Measurements from ENCODE around the gene ANKRD29.

ANKRD29 gene

DNA sequence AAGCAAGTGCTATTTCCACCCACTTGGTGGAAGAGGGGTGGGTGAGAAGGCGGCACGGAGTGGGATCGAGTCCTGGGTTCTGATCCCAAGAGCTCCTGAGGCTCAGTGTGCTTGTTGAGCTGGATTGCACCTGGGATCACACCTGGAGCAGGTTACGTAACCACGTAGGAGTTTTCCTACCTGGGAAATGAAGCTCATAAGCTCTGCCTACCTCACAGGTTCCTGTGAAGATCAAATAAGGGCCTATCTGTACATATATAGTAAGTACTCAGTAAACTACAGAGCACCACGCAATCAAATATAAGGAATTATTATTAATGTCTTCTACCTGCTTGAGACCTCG lies 87.4 kb downstream of the ANKRD29 start:
- no peak overlapping the region for H3K4me3 ChIP-seq (ENCODE audit: low read depth, low read length)
- TF ChIP-seq, protein P1, sequence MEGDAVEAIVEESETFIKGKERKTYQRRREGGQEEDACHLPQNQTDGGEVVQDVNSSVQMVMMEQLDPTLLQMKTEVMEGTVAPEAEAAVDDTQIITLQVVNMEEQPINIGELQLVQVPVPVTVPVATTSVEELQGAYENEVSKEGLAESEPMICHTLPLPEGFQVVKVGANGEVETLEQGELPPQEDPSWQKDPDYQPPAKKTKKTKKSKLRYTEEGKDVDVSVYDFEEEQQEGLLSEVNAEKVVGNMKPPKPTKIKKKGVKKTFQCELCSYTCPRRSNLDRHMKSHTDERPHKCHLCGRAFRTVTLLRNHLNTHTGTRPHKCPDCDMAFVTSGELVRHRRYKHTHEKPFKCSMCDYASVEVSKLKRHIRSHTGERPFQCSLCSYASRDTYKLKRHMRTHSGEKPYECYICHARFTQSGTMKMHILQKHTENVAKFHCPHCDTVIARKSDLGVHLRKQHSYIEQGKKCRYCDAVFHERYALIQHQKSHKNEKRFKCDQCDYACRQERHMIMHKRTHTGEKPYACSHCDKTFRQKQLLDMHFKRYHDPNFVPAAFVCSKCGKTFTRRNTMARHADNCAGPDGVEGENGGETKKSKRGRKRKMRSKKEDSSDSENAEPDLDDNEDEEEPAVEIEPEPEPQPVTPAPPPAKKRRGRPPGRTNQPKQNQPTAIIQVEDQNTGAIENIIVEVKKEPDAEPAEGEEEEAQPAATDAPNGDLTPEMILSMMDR (IDR thresholded peaks at IDR 0.05; ENCODE audit: control insufficient read depth, extremely low read depth, insufficient read depth) = no peak
- no peak for DNase-seq (ENCODE audit: low read depth)

DNA sequence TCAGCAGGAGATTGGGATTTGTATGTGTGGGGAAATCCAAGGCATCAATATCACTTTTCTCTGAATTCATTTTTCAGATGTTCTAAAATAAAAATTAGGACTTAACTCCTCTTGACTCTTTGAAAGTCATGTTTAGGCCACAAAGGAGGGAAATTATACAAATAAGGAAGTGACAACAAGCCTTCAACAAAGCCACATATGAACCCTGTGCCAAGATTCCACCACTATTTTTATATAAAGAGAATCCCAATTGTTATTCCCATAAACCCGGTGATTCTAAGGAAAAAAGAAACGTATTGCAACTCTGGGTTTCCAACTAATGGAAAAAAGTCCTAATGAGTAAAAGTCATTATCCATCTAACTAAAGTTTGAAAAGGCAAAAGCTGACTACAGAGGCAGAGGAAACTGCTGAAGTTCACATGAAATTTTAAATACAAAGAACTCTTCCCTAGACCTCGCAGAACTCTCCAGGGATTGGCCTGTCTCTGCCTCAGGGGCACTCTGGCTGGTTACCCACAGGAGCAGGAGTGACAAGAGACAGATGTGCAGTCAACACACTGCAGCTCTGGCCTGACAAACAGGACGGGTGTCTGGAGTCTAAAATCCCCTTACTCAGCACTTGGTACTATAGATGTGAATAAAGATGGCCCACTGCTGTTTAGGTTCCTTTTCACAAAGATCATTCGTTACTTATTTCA lies 88.0 kb downstream of the ANKRD29 start:
- TF ChIP-seq, protein P1 (IDR thresholded peaks at IDR 0.05; ENCODE audit: control insufficient read depth, extremely low read depth, insufficient read depth) = no peak
- no peak overlapping the region for H3K4me3 ChIP-seq (ENCODE audit: low read depth, low read length)
- no peak for DNase-seq (ENCODE audit: low read depth)

DNA sequence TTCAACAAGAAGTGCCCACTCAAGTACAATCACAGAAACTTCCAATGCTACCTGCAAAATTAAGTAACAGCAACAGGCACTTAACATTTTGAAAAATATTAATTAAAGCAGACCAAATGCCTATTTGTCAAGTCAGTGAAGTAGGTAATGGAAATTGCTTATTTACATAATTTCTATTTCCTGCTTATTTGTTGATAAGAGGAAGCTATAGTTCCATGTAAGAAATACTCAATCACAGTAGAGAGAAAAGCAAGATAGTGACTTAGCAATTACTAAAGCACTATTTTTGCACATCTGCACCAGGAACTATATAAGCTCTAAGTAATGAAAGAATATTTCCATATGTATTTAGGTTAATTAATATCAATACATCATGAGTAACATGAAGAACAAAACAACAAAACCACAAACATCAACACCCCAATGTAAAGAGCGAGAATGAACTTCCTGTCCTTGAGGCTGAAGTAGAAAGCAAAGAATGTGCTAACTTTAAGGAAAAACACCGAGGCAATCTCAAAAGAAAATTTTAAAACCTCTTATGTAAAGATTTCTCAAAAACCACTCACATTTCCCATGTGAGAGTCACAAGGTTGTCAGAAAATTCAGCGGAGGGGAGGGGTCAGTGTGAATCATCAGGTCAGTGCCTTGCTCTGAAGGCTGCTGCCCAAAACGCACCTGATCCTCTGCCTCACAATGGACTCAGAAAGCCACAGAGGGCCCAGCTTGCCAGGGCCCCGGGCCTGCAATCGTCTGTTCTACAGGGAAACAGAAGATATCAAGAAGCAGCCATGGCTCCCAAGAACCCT lies 88.9 kb downstream of the ANKRD29 start:
- H3K4me3 ChIP-seq (ENCODE audit: low read depth, low read length) = no peak overlapping the region
- no peak for DNase-seq (ENCODE audit: low read depth)
- TF ChIP-seq, protein P1 (IDR thresholded peaks at IDR 0.05; ENCODE audit: control insufficient read depth, extremely low read depth, insufficient read depth) = no peak

DNA sequence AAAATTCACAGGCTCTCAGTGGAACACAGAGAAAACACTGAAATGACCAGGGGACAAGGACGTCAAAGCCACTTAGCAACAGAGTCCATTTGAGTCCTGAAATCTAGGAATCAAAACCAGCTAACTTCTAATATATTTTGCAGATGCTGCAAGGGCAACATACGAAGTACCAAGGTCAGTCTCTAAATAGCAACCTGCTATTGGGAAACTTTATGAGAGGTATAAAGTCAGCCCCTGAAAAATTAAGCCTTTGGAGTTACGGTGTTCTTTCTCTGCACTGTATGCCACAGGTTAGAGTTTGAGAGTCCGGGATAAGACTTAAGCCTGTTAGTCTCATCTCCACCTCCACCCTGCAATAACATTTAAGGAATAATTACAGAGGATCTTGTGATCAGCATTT lies 89.7 kb downstream of the ANKRD29 start:
- no peak for DNase-seq (ENCODE audit: low read depth)
- no peak overlapping the region for H3K4me3 ChIP-seq (ENCODE audit: low read depth, low read length)
- TF ChIP-seq, protein P1 (IDR thresholded peaks at IDR 0.05; ENCODE audit: control insufficient read depth, extremely low read depth, insufficient read depth) = no peak

DNA sequence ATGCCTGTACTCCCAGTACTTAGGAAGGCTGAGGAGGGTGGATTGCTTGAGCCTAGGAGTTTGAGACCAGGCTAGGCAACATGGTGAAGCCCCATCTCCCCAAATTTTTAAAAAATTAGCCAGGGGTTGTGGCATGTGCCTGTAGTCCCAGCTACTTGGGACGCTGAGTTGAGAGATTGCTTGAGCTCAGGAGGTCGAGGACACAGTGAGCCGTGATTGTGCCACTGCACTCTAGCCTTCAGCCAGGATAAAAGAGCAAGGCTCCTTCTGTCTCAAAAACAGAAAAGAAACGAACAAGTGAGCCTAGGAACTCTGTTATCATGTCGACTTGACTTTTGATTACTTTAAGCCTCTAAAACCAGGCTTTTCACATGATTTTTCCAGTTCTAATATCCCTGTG lies 90.1 kb downstream of the ANKRD29 start:
- TF ChIP-seq, protein P1 (IDR thresholded peaks at IDR 0.05; ENCODE audit: control insufficient read depth, extremely low read depth, insufficient read depth) = no peak
- no peak for DNase-seq (ENCODE audit: low read depth)
- H3K4me3 ChIP-seq (ENCODE audit: low read depth, low read length) = no peak overlapping the region

DNA sequence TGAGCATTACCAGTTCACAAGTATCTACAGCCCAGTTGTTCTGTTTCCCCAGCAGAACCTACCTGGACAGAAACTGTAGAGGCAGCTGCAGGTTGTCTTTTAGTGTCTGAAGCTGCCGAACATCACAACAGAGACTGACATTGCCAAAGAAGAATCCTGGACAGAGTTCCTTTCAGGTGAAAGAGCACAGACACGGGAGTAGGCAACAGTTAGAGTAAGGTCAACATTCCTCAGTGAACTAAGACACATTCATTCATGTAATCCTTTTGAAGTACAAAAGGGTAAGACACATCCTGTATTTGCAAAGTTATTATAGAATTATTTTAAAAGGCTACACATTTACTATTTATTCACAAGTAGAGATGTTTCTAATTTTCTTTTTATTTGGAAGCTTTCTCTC lies 90.7 kb downstream of the ANKRD29 start:
- DNase-seq (ENCODE audit: low read depth) = no peak
- TF ChIP-seq, protein P1 (IDR thresholded peaks at IDR 0.05; ENCODE audit: control insufficient read depth, extremely low read depth, insufficient read depth) = no peak
- H3K4me3 ChIP-seq (ENCODE audit: low read depth, low read length) = no peak overlapping the region
